SK-N-MC (cell line): ENCODE measurements around the gene BRIP1.

Experiments used
- EZH2 ChIP-seq: fragments of 200-600 bp; sonication (generic); IDR thresholded peaks from one replicate; pipeline ENCODE4 v1.6.1; 2017; ENCODE audit warnings: antibody characterized with exemption
- FOXP2 ChIP-seq: optimal IDR thresholded peaks from 2 replicates; pipeline ENCODE3; 2011; ENCODE audit warnings: mild to moderate bottlenecking, moderate library complexity; ENCODE audit not compliant: insufficient read depth; ENCODE audit errors: extremely low read length, control extremely low read depth
- POLR2AphosphoS5 ChIP-seq: IDR thresholded peaks from 2 replicates; pipeline ENCODE4 v1.6.1; 2012; ENCODE audit warnings: mild to moderate bottlenecking, low read depth, low read length, borderline replicate concordance

- TF ChIP-seq POLR2AphosphoS5 (no peak), EZH2 (no peak), FOXP2 (no peak)
Measured at GRCh38 chr17:61847659-61848058, 15.7 kb downstream of the BRIP1 start.
